Thoracic aorta (tissue), 2 donors: ENCODE data around the gene FAAH2. TPM values are rescaled to one million over a fixed set of nuclear protein-coding genes. Genes with fewer than 3 reads are reported as not detected.

Experiments
- ATAC-seq: fragments of 150-250 bp; one replicate; pipeline ENCODE4 v1.8.0; 2017; ENCODE audit warnings: low read depth; ENCODE audit not compliant: insufficient number of reproducible peaks, low FRiP score
- DNase-seq: peaks from one replicate; pipeline ENCODE4 v3.0.0-alpha.2; 2020; ENCODE audit warnings: low spot score
- H3K27ac ChIP-seq, 2 donors: fragments of 200-600 bp; sonication (generic); 1 replicate in 1 of 2; 2 replicates in 1 of 2; pipeline ENCODE4 v1.5.1; 2016; ENCODE audit warnings: mild to moderate bottlenecking in 2 of 2, moderate library complexity in 2 of 2
- H3K27me3 ChIP-seq: fragments of 200-600 bp; sonication (generic); replicated peaks from 2 replicates; pipeline ENCODE4 v1.6.0; 2016; ENCODE audit warnings: mild to moderate bottlenecking; ENCODE audit not compliant: insufficient read depth
- H3K36me3 ChIP-seq: fragments of 200-600 bp; sonication (generic); one replicate; pipeline ENCODE4 v1.5.1; 2016
- H3K4me1 ChIP-seq, 2 donors: fragments of 200-600 bp; sonication (generic); 1 replicate in 1 of 2; 2 replicates in 1 of 2; pipeline versions ENCODE4 v1.5.1 to v1.6.0; 2016; ENCODE audit warnings: low read depth in 2 of 2, mild to moderate bottlenecking in 1 of 2; ENCODE audit not compliant: control insufficient read depth in 1 of 2
- H3K4me3 ChIP-seq: fragments of 200-600 bp; sonication (generic); 2 replicates; pipeline ENCODE4 v1.5.1; 2016; ENCODE audit warnings: mild to moderate bottlenecking
- H3K9me3 ChIP-seq: fragments of 200-600 bp; sonication (generic); 2 replicates; pipeline ENCODE4 v1.5.1; 2016
- total RNA-seq, 2 donors: library from RNA; depleted of rRNA; stranded (reverse); fragments of >200 nt; gene quantifications; one replicate each; pipeline versions ENCODE4 v1.1.0 to v1.2.3, GENCODE V29; 2016
- TF ChIP-seq, protein P1 (sequence below): fragments of 200-600 bp; sonication (generic); IDR thresholded peaks from one replicate; pipeline ENCODE4 v1.5.1; 2019; ENCODE audit warnings: antibody characterized with exemption

FAAH2 gene
- total RNA-seq, 2 donors from 2014 or later = 1.2 TPM; not detected in 1

DNA sequence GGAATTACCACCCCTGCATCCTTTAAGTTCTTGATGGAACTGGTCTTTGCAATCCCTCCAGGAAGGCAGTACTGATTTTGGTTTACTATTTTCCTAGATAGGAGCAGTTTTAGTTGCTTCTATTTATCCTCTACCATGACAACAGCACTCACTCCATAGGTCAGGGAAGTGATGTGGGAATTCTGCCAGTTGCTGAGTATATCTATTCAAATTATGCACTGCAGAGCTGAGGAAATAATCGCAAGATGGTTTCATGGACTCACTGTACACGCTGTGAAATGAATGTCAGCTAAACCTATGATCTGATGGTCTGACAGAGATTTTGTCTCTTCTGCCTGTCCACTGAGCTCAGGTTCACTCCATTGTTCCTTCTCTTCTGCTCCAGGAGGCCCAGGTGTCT, 135.8 kb downstream of the FAAH2 start:
- DNase-seq (no peak), ATAC-seq (no peak)
- Histone ChIP-seq H3K27me3 (no peaks in the 10 kb centered on the region), H3K9me3 (no peaks in the 10 kb centered on the region), H3K27ac (no peak overlapping the region), H3K4me3 (no peak overlapping the region), H3K36me3 (no peaks in the 10 kb centered on the region), H3K4me1 (no peaks in the 10 kb centered on the region)
- TF ChIP-seq, protein P1, sequence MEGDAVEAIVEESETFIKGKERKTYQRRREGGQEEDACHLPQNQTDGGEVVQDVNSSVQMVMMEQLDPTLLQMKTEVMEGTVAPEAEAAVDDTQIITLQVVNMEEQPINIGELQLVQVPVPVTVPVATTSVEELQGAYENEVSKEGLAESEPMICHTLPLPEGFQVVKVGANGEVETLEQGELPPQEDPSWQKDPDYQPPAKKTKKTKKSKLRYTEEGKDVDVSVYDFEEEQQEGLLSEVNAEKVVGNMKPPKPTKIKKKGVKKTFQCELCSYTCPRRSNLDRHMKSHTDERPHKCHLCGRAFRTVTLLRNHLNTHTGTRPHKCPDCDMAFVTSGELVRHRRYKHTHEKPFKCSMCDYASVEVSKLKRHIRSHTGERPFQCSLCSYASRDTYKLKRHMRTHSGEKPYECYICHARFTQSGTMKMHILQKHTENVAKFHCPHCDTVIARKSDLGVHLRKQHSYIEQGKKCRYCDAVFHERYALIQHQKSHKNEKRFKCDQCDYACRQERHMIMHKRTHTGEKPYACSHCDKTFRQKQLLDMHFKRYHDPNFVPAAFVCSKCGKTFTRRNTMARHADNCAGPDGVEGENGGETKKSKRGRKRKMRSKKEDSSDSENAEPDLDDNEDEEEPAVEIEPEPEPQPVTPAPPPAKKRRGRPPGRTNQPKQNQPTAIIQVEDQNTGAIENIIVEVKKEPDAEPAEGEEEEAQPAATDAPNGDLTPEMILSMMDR = no peak

DNA sequence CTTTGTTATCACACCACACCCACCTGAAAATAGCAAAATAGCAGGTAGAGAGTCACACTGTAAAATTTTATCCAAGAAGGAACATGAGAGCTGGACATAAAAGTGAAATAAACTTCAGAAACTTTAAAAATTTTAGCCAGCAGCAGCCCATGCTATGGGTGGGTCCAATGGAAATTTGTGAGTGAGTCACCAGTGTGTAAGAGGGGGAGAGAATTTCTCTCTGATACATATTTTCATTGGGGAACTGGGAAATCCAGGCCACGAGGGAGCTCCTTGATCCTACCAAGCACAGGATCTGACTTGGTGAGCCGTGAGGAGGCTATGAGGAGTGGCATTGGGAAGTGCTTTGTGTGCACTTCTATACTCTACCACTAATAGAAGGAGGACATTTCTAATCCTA, 136.3 kb downstream of the FAAH2 start:
- ATAC-seq (no peak), DNase-seq (no peak)
- Histone ChIP-seq H3K27ac (no peak overlapping the region), H3K9me3 (no peaks in the 10 kb centered on the region), H3K4me3 (no peak overlapping the region), H3K36me3 (no peaks in the 10 kb centered on the region), H3K27me3 (no peaks in the 10 kb centered on the region), H3K4me1 (no peaks in the 10 kb centered on the region)
- TF ChIP-seq, protein P1 = no peak

DNA sequence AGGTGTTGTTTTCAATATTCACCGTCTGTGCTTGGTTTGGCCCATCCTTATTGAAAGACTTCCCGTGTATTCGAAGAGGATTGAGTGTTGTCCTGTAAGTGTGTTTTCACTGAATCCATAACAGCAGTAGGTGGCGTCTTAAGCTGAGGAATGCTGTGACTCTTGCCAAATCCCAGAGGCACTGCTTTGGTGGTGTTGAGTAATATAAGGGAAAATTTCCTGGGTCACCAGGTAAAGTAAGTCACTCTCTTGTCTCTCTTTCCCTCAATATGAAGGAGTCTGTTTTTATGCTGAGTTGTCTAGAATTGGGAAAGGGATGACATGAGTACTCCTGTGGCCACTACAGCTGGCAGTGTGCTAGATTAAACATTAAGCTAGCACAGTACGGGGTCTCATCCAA, 158.6 kb downstream of the FAAH2 start:
- ATAC-seq = no peak
- H3K36me3 ChIP-seq = no peaks in the 10 kb centered on the region
- H3K27me3 ChIP-seq = no peaks in the 10 kb centered on the region
- H3K27ac ChIP-seq = no peak overlapping the region
- DNase-seq = no peak
- no peak overlapping the region for H3K4me3 ChIP-seq
- TF ChIP-seq, protein P1 = no peak
- no peaks in the 10 kb centered on the region for H3K9me3 ChIP-seq
- no peaks in the 10 kb centered on the region for H3K4me1 ChIP-seq

DNA sequence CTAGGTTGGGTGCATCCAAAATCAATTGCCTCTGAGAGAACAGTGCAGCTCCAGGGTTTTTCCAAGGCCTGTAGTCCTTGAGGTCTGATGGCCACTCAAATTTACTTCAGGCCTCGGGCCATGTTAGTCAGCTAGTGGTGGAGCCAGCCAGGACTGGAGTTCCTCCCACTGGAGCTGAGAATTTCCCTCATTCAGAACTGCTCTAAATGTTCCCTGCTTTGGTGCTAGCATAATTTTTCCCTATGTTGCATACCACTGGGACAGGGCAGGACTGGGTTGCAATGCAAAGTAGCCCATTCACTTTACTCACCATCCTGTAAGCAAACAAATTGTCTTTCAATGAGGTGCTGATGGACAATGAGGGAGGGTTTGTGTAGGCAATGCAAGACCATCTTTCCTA, 159.3 kb downstream of the FAAH2 start:
- no peak for DNase-seq
- Histone ChIP-seq H3K27ac (no peak overlapping the region), H3K4me1 (no peaks in the 10 kb centered on the region), H3K4me3 (no peak overlapping the region), H3K27me3 (no peaks in the 10 kb centered on the region), H3K36me3 (no peaks in the 10 kb centered on the region), H3K9me3 (no peaks in the 10 kb centered on the region)
- no peak for ATAC-seq
- TF ChIP-seq, protein P1 = no peak

DNA sequence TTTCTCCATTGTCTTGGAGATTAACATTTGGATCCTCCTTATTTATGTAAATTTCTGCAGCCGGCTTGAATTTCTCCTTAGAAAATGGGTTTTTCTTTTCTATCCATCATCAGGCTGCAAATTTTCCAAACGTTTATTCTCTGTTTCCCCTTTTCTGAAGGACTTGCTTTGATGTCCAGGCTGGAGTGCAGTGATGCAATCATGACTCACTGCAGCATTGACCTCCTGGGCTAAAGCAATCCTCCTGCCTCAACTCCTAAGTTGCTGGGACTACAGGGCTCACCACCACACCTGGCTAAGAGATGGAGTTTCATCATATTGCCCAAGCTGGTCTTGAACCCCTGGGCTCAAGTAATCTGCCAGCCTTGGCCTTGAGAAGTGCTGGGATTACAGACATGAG, 161.3 kb downstream of the FAAH2 start:
- Histone ChIP-seq H3K36me3 (no peaks in the 10 kb centered on the region), H3K27ac (no peak overlapping the region), H3K27me3 (no peaks in the 10 kb centered on the region), H3K4me3 (no peak overlapping the region), H3K4me1 (no peaks in the 10 kb centered on the region), H3K9me3 (no peaks in the 10 kb centered on the region)
- DNase-seq (no peak), ATAC-seq (no peak)
- TF ChIP-seq, protein P1 = no peak
